K562 (cell line): ENCODE results near the gene CNTN5. TPM values are rescaled to one million over a fixed set of nuclear protein-coding genes. Genes with fewer than 3 reads are reported as not detected.

Source experiments
- ATAC-seq: fragments of 200-7000 bp; cut with Tn5 transposase; 3 replicates; pipeline ENCODE4 v1.9.1; 2020; ENCODE audit warnings: moderate library complexity
- BruUV-seq: library from RNA; stranded (reverse); fragments of 400-500 nt; replicated peaks from 2 replicates; lab custom pipeline; 2021; lab: Mats Ljungman, UMichigan
- CTCF ChIA-PET: fragments of 300-600 bp; formaldehyde crosslinking; extraction: SDS; loops from one replicate; lab custom pipeline; 2021; ENCODE audit warnings: low intra/inter-chr PET ratio; lab: Yijun Ruan, JAX
- POLR2A ChIA-PET: fragments of 300-600, 350-650 bp; sonication (Branson Sonifier 250); formaldehyde crosslinking; extraction: SDS; loops from one replicate; lab custom pipeline; 2021; ENCODE audit warnings: antibody characterized with exemption, inconsistent platforms; lab: Yijun Ruan, JAX
- DNase-seq, 4 experiments: peaks; one replicate each; pipeline versions ENCODE4 v3.0.0 to v3.0.0-alpha.2; 2011 to 2018; ENCODE audit warnings: low spot score in 3 of 4, mixed read lengths in 3 of 4; ENCODE audit errors: extremely low read depth in 1 of 4
- FAIRE-seq: peaks from 2 replicates; lab custom pipeline; 2011; peaks lifted over from hg19 to GRCh38; lab: Jason Lieb, UNC
- H2AFZ ChIP-seq: 2 replicates; pipeline ENCODE4 v1.6.0; 2011; ENCODE audit warnings: low read depth, low read length, control low read depth, inconsistent platforms
- H3K27ac ChIP-seq: fragments of 200-600 bp; 3 replicates; pipeline ENCODE4 v1.8.0; 2011; ENCODE audit warnings: low read depth, mild to moderate bottlenecking, control low read depth, inconsistent platforms, low read length, moderate library complexity, mixed read lengths; ENCODE audit errors: extremely low read depth
- H3K27me3 ChIP-seq, 2 experiments: fragments of 300-600 bp in 1 of 2; 2 replicates in 1 of 2; 3 replicates in 1 of 2; pipeline versions ENCODE4 v1.6.0 to v1.8.0; 2011; ENCODE audit warnings: inconsistent platforms in 2 of 2, low read length in 2 of 2, mild to moderate bottlenecking in 1 of 2, mixed read lengths in 1 of 2, moderate library complexity in 1 of 2; ENCODE audit not compliant: control insufficient read depth in 2 of 2, insufficient read depth in 2 of 2
- H3K36me3 ChIP-seq: fragments of 300-600 bp; 3 replicates; pipeline ENCODE4 v1.8.0; 2011; ENCODE audit warnings: mild to moderate bottlenecking, low read length, inconsistent platforms; ENCODE audit not compliant: control insufficient read depth, insufficient read depth
- H3K4me1 ChIP-seq, 2 experiments: fragments of 200-600 bp in 1 of 2; replicated peaks in 1 of 2; 2 replicates in 1 of 2; 3 replicates in 1 of 2; pipeline versions ENCODE4 v1.5.1 to v1.8.0; 2011; ENCODE audit warnings: inconsistent platforms in 2 of 2, low read length in 2 of 2, mild to moderate bottlenecking in 1 of 2, mixed read lengths in 1 of 2, moderate library complexity in 1 of 2; ENCODE audit not compliant: control insufficient read depth in 2 of 2, insufficient read depth in 2 of 2
- H3K4me2 ChIP-seq: 2 replicates; pipeline ENCODE4 v1.6.1; 2011; ENCODE audit warnings: low read length, control low read depth, inconsistent platforms, mixed read lengths; ENCODE audit not compliant: insufficient read depth
- H3K4me3 ChIP-seq: fragments of 200-600 bp; sonication (generic), shearing (Covaris generic); 2 replicates; pipeline ENCODE4 v1.5.1; 2016; ENCODE audit warnings: control low read depth, inconsistent platforms
- H3K79me2 ChIP-seq: fragments of 200-600 bp; 3 replicates; pipeline ENCODE4 v1.8.0; 2011; ENCODE audit warnings: low read length, inconsistent platforms; ENCODE audit not compliant: control insufficient read depth, insufficient read depth
- H3K9ac ChIP-seq, 2 experiments: 2 replicates each; pipeline versions ENCODE4 v1.6.0 to v1.6.1; 2011; ENCODE audit warnings: low read depth in 2 of 2, low read length in 2 of 2, control low read depth in 1 of 2, inconsistent platforms in 1 of 2, mild to moderate bottlenecking in 1 of 2, mixed read lengths in 1 of 2; ENCODE audit not compliant: insufficient read depth in 1 of 2
- H3K9me1 ChIP-seq: one replicate; pipeline ENCODE4 v1.6.0; 2011; ENCODE audit warnings: inconsistent platforms, mild to moderate bottlenecking, low read length, moderate library complexity; ENCODE audit not compliant: control insufficient read depth, insufficient read depth
- H3K9me3 ChIP-seq: replicated peaks from 2 replicates; pipeline ENCODE4 v1.5.1; 2011; ENCODE audit warnings: low read depth, low read length, inconsistent platforms; ENCODE audit not compliant: control insufficient read depth, insufficient read depth
- H4K20me1 ChIP-seq: replicated peaks from 2 replicates; pipeline ENCODE4 v1.6.1; 2011; ENCODE audit warnings: low read length, inconsistent platforms, mixed read lengths; ENCODE audit not compliant: control insufficient read depth, insufficient read depth
- ESRRA ChIP-seq: fragments of 450-650 bp; IDR thresholded peaks from 2 replicates; pipeline ENCODE4 v1.6.1; 2014; ENCODE audit warnings: low read depth, mild to moderate bottlenecking, moderate library complexity, borderline replicate concordance
- EZH2 ChIP-seq: IDR thresholded peaks from 2 replicates; pipeline ENCODE4 v1.6.1; 2012; ENCODE audit warnings: low read depth, mild to moderate bottlenecking, inconsistent platforms, low read length, borderline replicate concordance
- L3MBTL2 ChIP-seq: fragments of 450-650 bp; IDR thresholded peaks from 2 replicates; pipeline ENCODE4 v1.6.1; 2016; ENCODE audit warnings: mild to moderate bottlenecking, moderate library complexity
- NCOA4 ChIP-seq: fragments of 450-650 bp; IDR thresholded peaks from 2 replicates; pipeline ENCODE4 v1.6.1; 2018; ENCODE audit warnings: mild to moderate bottlenecking; ENCODE audit not compliant: partially characterized antibody
- NFE2L1 ChIP-seq: fragments of 450-650 bp; IDR thresholded peaks from 2 replicates; pipeline ENCODE4 v1.6.1; 2016; ENCODE audit warnings: missing genetic modification characterization, low read depth, mild to moderate bottlenecking, missing compliant biosample characterization, moderate library complexity, borderline replicate concordance
- NR2C1 ChIP-seq, 2 experiments: fragments of 450-650 bp; IDR thresholded peaks; 2 replicates each; pipeline ENCODE4 v1.6.1; 2017; ENCODE audit warnings: mild to moderate bottlenecking in 2 of 2, antibody characterized with exemption in 1 of 2, inconsistent platforms in 1 of 2, missing compliant biosample characterization in 1 of 2, missing genetic modification characterization in 1 of 2
- XRCC5 ChIP-seq: fragments of 200-400 bp; formaldehyde crosslinking; IDR thresholded peaks from 2 replicates; pipeline ENCODE4 v1.6.1; 2017; ENCODE audit warnings: low read depth, mild to moderate bottlenecking, low read length
- ZFP30 ChIP-seq: fragments of 250-450 bp; sonication (Bioruptor Pico); IDR thresholded peaks from 2 replicates; pipeline ENCODE4 v1.8.0; 2022; ENCODE audit warnings: moderate library complexity, mild to moderate bottlenecking, inconsistent platforms, borderline replicate concordance
- ZKSCAN1 ChIP-seq: fragments of 150-350 bp; IDR thresholded peaks from 2 replicates; pipeline ENCODE4 v1.6.1; 2016; ENCODE audit warnings: low read depth, low read length
- WGBS: fragments of 100-300 bp; shearing (Covaris generic); methylation state at CpG from one replicate; pipeline ENCODE4 v1.1.6; 2016; ENCODE audit warnings: low coverage, mixed read lengths; ENCODE audit not compliant: insufficient coverage; ENCODE audit errors: missing lambda C conversion rate; 5-methylcytosine and 5-hydroxymethylcytosine counted together
- in situ Hi-C: fragments of 300-500 bp; cut with MboI; formaldehyde crosslinking; loops from 4 replicates; pipeline ENCODE4 v1.15.0; 2018; ENCODE audit warnings: inconsistent platforms, mixed read lengths
- intact Hi-C: fragments of 100-400 bp; cut with micrococcal nuclease; formaldehyde crosslinking; loops from 2 replicates; pipeline ENCODE4 v1.14.2; 2022
- polyA plus RNA-seq, 8 experiments: library from polyadenylated mRNA; depleted of rRNA in 4 of 8; stranded (reverse) in 5 of 8; unstranded in 3 of 8; fragments of >200 nt; fragmentation: Nextera tagmentation in 2 of 8; fragmentation: Illumina TruSeq in 1 of 8; extraction: Ambion mirVana in 2 of 8; extraction: Trizol in 1 of 8; gene quantifications; 2 replicates each; pipeline versions ENCODE4 v1.2.1 to v1.2.3, GENCODE V29; 2011 to 2014; ENCODE audit warnings: inconsistent platforms in 1 of 8, missing spikeins in 1 of 8
- total RNA-seq, 7 experiments: library from RNA; depleted of rRNA in 6 of 7; stranded (reverse); fragments of >200 nt in 6 of 7; fragmentation: Illumina TruSeq in 2 of 7; extraction: Trizol in 2 of 7; gene quantifications; 2 replicates each; pipeline versions ENCODE4 v1.2.1 to v1.2.3, GENCODE V29; 2011 to 2021; ENCODE audit warnings: low replicate concordance in 1 of 7
- TF ChIP-seq, protein P1 (sequence below): fragments of 450-650 bp; formaldehyde crosslinking; IDR thresholded peaks from 2 replicates; pipeline ENCODE4 v1.4.0; 2022; ENCODE audit warnings: mild to moderate bottlenecking, moderate library complexity
- TF ChIP-seq, protein P2 (sequence below): fragments of 450-650 bp; IDR thresholded peaks from 2 replicates; pipeline ENCODE4 v1.6.1; 2018; ENCODE audit not compliant: partially characterized antibody

CNTN5 gene
- total and polyA plus RNA-seq, 9 of the 15 experiments (the other 6 are each of a cell fraction or from before 2014, with no cell fraction given): 0.03 TPM; not detected in 8

DNA sequence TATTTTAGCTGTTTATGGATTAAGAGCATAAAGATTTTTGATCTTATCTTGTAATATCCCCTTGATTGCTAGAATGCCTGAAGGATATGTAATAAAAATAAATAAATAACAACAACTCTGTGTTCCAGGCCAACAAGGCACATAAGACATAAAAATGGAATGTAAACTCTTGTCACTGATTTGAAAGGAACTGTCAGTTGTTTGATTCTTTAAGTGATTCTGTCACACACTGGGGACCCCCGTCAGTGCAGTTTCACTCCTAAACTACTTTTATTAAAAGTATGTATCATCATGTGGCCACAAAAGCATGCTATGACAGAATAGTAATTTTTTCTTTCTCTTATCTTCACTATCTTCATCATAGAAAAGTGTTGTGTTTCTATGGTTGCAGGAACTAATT, 572.4 kb downstream of the CNTN5 start:
- TF ChIP-seq ESRRA: no peak
- whole genome bisulfite sequencing: 0% methylated on average over 1 of the region's 1 CpG
- ChIA-PET CTCF (no interaction called here), POLR2A (no interaction called here)
- H3K79me2 ChIP-seq: no peaks in the 10 kb centered on the region
- no peaks in the 10 kb centered on the region for H3K27me3 ChIP-seq
- BruUV-seq: no TSS peak
- no peaks in the 10 kb centered on the region for H4K20me1 ChIP-seq
- H3K4me3 ChIP-seq: no peak overlapping the region
- H3K9me1 ChIP-seq: no peaks in the 10 kb centered on the region
- no peaks in the 10 kb centered on the region; the same call in 1 of the 2 replicates for H3K9me3 ChIP-seq
- no peak for FAIRE-seq
- no peaks in the 10 kb centered on the region for H3K36me3 ChIP-seq
- intact Hi-C loops (no loop called here), in situ Hi-C loops (no loop called here)
- no peak for DNase-seq
- no peak overlapping the region for H2AFZ ChIP-seq
- no peak for ATAC-seq
- no peaks in the 10 kb centered on the region for H3K4me1 ChIP-seq
- H3K9ac ChIP-seq: no peak overlapping the region
- H3K4me2 ChIP-seq: no peak overlapping the region
- no peak overlapping the region for H3K27ac ChIP-seq

DNA sequence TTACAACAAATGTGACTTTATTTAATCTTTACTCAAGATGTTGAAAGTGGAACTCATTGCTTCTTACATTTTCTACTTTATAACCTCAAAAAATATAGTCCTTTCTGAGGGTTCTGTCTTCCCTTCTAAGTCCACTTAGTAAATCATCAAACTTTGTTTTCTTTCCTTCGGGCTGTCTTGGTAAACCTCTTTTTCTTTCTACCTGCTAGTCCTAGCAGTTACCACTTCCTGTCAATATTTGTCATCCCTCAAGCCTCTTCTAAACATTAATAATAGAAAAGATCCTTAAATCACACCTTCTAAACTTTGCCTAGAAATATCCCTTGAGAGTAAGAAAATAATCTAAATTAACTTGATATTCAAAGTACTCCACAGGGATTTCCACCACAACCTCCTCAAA, 580.4 kb downstream of the CNTN5 start:
- BruUV-seq: no TSS peak

More for the DNA sequence above, 580.4 kb downstream of the CNTN5 start:
- DNase-seq: no peak
- no peaks in the 10 kb centered on the region for H3K4me1 ChIP-seq
- intact Hi-C loops: no loop called here
- H3K27ac ChIP-seq: no peak overlapping the region
- TF ChIP-seq, protein P1, sequence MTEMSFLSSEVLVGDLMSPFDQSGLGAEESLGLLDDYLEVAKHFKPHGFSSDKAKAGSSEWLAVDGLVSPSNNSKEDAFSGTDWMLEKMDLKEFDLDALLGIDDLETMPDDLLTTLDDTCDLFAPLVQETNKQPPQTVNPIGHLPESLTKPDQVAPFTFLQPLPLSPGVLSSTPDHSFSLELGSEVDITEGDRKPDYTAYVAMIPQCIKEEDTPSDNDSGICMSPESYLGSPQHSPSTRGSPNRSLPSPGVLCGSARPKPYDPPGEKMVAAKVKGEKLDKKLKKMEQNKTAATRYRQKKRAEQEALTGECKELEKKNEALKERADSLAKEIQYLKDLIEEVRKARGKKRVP (CRISPR knock-in tag): no peak
- TF ChIP-seq ZKSCAN1: no peak
- no peak for TF ChIP-seq L3MBTL2
- TF ChIP-seq XRCC5: no peak
- no peak for TF ChIP-seq NCOA4
- no peak for TF ChIP-seq NFE2L1 (tag)
- TF ChIP-seq ZFP30 (CRISPR knock-in tag): no peak
- TF ChIP-seq NR2C1 (IDR thresholded peaks at IDR 0.05): no peak
- TF ChIP-seq NR2C1 (tag; IDR thresholded peaks at IDR 0.05): no peak
- no peak for TF ChIP-seq EZH2
- TF ChIP-seq, protein P2, sequence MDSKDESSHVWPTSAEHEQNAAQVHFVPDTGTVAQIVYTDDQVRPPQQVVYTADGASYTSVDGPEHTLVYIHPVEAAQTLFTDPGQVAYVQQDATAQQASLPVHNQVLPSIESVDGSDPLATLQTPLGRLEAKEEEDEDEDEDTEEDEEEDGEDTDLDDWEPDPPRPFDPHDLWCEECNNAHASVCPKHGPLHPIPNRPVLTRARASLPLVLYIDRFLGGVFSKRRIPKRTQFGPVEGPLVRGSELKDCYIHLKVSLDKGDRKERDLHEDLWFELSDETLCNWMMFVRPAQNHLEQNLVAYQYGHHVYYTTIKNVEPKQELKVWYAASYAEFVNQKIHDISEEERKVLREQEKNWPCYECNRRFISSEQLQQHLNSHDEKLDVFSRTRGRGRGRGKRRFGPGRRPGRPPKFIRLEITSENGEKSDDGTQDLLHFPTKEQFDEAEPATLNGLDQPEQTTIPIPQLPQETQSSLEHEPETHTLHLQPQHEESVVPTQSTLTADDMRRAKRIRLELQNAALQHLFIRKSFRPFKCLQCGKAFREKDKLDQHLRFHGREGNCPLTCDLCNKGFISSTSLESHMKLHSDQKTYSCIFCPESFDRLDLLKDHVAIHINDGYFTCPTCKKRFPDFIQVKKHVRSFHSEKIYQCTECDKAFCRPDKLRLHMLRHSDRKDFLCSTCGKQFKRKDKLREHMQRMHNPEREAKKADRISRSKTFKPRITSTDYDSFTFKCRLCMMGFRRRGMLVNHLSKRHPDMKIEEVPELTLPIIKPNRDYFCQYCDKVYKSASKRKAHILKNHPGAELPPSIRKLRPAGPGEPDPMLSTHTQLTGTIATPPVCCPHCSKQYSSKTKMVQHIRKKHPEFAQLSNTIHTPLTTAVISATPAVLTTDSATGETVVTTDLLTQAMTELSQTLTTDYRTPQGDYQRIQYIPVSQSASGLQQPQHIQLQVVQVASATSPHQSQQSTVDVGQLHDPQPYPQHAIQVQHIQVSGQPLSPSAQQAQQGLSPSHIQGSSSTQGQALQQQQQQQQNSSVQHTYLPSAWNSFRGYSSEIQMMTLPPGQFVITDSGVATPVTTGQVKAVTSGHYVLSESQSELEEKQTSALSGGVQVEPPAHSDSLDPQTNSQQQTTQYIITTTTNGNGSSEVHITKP: no peak
- TF ChIP-seq, all 486 proteins: peak for 0
- no peak overlapping the region for H2AFZ ChIP-seq
- H3K4me3 ChIP-seq: no peak overlapping the region
- H3K4me2 ChIP-seq: no peak overlapping the region
- H3K36me3 ChIP-seq: no peaks in the 10 kb centered on the region
- H3K9me3 ChIP-seq: no peaks in the 10 kb centered on the region
- no peak for FAIRE-seq
- H3K9ac ChIP-seq: no peak overlapping the region
- no peaks in the 10 kb centered on the region for H3K79me2 ChIP-seq
- no peak for ATAC-seq
- CTCF ChIA-PET: no interaction called here
- in situ Hi-C loops: no loop called here
- H3K27me3 ChIP-seq: no peaks in the 10 kb centered on the region
- no peaks in the 10 kb centered on the region for H3K9me1 ChIP-seq
- WGBS: 0% methylated on average over 1 of the region's 1 CpG
- no peaks in the 10 kb centered on the region for H4K20me1 ChIP-seq
- POLR2A ChIA-PET: no interaction called here
